LNCaP clone FGC (cell line): ENCODE results near the gene KCTD4.
"Not testable (repeated sequence)": the region's sequence is repeated elsewhere in the genome, so short reads cannot be mapped to it uniquely, and the experiment has no call there.

ENCODE experiments used
- DNase-seq: peaks from one replicate; pipeline ENCODE4 v3.0.0-alpha.2; 2011; ENCODE audit warnings: low read depth
- H3K4me3 ChIP-seq: 2 replicates; pipeline ENCODE4 v1.5.1; 2011; ENCODE audit warnings: mild to moderate bottlenecking, low read depth, low read length, control low read depth
- TF ChIP-seq, protein P1 (sequence below): IDR thresholded peaks from 2 replicates; pipeline ENCODE4 v1.5.1; 2012; ENCODE audit warnings: mild to moderate bottlenecking; ENCODE audit not compliant: control insufficient read depth, insufficient read depth; ENCODE audit errors: extremely low read depth

The KCTD4 gene

DNA sequence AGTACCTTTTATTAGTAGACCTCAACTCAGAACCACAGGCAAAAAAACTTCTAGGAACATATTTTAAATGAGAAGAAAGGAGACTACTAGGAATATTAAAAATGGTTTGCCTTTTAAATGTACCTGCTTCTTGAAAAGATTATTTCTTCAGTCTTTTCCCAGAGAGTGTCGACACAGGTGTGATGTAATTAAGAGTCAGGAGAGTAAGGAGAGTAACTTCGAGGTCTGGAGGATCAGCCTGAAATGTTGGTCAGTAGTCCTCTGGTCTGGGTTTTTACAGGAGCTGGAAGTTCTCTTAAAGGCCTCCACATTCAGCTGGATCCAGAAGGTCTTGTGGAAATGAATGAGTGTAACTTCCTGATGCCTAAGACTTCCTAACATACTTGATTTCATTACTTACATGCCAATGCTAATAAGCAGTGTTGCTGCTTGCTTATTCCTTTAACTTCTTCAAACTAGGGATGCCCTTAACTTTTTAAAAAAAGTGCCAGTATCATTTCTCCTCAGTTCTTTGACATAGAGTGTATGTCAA lies at the start of gene KCTD4:
TSS of gene KCTD4 (minus strand) at position 345 of the 532 bp plus-strand sequence. CDS start 6,478 bp downstream, outside the sequence.
- no peak for DNase-seq
- TF ChIP-seq, protein P1, sequence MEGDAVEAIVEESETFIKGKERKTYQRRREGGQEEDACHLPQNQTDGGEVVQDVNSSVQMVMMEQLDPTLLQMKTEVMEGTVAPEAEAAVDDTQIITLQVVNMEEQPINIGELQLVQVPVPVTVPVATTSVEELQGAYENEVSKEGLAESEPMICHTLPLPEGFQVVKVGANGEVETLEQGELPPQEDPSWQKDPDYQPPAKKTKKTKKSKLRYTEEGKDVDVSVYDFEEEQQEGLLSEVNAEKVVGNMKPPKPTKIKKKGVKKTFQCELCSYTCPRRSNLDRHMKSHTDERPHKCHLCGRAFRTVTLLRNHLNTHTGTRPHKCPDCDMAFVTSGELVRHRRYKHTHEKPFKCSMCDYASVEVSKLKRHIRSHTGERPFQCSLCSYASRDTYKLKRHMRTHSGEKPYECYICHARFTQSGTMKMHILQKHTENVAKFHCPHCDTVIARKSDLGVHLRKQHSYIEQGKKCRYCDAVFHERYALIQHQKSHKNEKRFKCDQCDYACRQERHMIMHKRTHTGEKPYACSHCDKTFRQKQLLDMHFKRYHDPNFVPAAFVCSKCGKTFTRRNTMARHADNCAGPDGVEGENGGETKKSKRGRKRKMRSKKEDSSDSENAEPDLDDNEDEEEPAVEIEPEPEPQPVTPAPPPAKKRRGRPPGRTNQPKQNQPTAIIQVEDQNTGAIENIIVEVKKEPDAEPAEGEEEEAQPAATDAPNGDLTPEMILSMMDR: no peak
- H3K4me3 ChIP-seq: no peak within 1 kb of the TSS

DNA sequence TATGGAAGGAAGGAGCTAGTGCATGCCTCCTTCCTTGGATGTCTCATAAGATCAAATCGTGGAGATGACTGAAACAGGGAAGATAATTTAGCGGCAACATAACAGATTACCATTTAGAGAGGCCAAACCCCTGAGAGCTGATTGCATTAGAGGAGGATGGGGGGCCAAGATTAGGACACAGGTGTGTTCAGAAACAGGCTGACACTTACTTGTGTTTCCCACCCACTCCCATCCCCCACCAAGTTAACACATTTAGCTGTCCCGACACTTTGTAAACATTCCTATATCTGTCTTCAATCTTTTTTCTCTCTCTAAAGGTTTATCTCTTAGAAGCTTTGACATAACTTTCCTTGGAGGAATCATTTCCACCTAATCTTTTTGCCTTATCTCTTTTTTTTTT lies 48.8 kb upstream of the KCTD4 start:
- H3K4me3 ChIP-seq: no peak overlapping the region
- TF ChIP-seq, protein P1: no peak

GRCh38 chr13:45244736-45245135 lies 43.9 kb upstream of the KCTD4 start:
- not testable (repeated sequence) for H3K4me3 ChIP-seq, DNase-seq

More for the DNA sequence above, 48.8 kb upstream of the KCTD4 start:
- DNase-seq: no peak

GRCh38 chr13:45243077-45243476 lies 42.2 kb upstream of the KCTD4 start:
- DNase-seq: no peak
- TF ChIP-seq, protein P1: no peak

DNA sequence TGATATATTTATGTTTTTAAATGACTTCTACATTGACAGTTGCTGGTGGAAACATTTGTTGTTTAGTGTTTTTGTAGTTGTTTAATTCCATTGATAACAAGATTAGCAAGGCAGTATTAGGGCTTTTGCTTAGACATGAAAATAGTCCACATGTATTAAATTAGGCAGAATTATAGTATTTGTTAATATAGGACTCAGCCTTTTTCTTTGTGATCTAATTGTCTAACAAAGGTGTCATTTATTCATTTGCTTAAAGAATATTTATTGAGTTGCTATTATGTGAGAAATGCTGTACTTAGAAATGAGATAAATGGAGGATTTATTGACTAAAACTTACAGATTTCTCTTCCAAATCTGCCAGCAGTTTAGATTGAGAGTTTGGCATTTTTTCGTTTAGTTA lies 41.7 kb upstream of the KCTD4 start:
- H3K4me3 ChIP-seq: no peak overlapping the region
- TF ChIP-seq, protein P1: no peak
- no peak for DNase-seq

More at GRCh38 chr13:45243077-45243476, 42.2 kb upstream of the KCTD4 start:
- H3K4me3 ChIP-seq: no peak overlapping the region

DNA sequence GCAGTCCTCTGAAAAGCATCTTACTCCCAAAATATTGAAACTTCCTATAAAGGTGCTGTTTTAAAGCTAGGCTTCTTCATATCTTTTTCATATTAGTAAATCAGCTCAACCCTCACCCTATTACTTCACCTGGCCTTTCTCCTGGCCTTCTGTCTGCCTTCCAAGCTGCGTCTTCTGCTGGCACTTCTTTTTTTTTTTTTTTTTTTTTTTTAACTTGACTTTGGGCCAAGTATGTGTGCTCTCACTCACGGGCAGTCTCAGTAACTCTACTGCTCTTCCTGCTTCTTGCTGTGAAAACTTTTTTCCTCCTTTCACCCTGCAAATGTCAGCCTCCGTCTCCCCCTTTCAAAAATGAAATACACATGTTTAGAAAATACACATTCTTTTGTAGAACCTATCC lies 41.2 kb upstream of the KCTD4 start:
- DNase-seq: peak; percentile 65
- H3K4me3 ChIP-seq: no peak overlapping the region
- TF ChIP-seq, protein P1: no peak

DNA sequence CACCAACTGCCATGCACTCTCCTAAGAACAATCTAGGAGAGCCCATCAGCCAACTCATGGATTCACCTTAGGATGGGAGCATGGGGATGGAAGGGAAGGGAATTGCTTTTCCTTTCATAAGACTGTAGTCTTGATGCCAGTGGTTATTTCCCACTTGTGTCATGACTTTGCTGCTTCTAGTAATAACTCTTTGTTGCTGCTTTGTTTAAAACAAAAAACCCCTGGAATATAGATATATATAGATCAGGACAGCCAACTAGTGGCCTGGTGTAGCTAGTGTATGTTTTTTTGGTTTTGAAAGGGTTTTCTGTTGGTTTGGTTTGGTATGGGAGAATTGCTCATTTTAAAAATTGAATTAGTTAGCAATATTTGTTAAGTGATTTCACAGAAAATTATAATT lies 39.3 kb upstream of the KCTD4 start:
- DNase-seq: no peak
- H3K4me3 ChIP-seq: no peak overlapping the region
- TF ChIP-seq, protein P1: no peak
